HG03060 (cell line): ENCODE data around the gene SSTR1.
"Not testable (repeated sequence)": the region's sequence is repeated elsewhere in the genome, so short reads cannot be mapped to it uniquely, and the experiment has no call there.

Experiments
- ATAC-seq: cut with Tn5 transposase; IDR thresholded peaks from one replicate; pipeline ENCODE4 v1.9.1; 2021; ENCODE audit warnings: low read depth, moderate number of reproducible peaks; ENCODE audit not compliant: unreplicated experiment

SSTR1 gene, protein sequence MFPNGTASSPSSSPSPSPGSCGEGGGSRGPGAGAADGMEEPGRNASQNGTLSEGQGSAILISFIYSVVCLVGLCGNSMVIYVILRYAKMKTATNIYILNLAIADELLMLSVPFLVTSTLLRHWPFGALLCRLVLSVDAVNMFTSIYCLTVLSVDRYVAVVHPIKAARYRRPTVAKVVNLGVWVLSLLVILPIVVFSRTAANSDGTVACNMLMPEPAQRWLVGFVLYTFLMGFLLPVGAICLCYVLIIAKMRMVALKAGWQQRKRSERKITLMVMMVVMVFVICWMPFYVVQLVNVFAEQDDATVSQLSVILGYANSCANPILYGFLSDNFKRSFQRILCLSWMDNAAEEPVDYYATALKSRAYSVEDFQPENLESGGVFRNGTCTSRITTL

DNA sequence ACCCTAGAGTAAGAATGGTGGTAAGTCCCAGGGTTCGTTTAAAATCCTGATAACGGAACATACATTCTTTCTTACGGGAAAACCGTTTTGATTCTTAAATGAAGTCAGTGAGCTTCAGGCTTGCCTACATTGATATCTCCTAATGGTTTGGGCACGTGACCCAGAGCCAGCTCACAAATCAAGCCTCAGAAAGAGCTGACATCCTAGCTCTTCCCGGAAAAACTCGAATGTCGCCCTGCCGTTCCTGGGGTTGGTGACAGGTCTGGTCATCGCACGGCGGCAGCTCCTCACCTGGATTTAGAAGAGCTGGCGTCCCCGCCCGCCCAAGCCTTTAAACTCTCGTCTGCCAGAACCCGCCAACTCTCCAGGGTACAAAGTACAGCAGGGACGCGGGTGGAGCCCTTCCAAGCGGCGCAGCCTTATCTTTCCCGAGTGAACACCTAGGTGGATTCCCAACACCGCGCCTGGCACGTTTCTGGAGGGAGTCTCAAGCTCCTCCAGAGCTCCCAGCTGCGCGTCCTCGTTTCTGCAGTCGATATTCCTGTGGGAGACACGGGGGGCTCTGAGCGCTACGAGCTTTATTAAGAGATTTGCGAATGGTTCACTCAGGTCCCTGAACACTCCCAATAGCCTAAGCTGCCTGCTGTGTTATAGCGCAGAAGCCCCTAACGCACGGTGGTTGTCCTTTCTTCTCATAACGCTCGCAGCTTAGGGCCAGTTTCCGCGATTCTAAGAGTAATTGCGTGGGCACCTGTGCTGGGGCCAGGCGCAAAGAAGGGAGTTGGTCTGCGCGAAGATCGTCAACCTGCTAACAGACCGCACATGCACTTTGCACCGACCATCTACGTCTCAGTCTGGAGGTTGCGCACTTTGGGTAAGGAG, at the start of gene SSTR1:
TSS of gene SSTR1 (plus strand) at position 169 of the 882 bp plus-strand sequence. CDS start 1,486 bp downstream, outside the sequence.
- no peak for ATAC-seq

DNA sequence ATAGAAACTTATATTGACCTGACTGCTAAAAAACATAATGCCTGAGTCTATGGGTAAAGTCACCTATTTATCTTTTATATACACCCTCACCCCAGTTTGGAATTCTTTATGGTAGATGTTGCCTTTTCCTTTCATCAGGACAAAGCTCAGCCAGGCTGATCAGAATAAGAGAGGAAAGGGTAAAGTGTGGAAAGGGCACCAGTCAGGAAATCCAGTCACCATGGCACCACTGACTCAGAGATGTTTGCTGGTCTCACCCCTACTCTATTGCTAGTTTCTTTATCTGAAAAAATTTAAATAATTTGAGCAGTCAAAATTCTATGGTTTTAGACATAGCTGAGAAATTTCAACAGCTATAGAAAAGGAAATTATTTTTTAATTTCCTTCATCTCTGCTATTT, 49.2 kb upstream of the SSTR1 start:
- no peak for ATAC-seq

DNA sequence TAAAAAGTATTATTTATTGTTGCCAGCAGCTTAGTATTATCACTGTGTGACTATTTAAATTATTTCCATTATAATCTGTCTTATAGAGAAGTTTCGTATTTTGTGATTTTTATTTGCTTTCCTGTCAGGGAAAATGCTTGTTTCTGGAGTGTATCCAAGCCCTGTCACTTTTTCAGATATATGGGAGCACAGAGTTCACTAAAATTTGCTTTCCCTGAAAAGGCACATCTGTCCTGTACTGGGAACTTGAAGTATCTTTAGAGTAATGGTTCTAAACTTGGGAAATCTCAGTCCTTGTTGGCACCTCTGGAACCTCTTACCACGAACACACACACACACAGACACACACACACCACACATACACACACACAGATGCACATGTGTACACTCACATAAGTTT, 39.3 kb upstream of the SSTR1 start:
- ATAC-seq, result no peak

DNA sequence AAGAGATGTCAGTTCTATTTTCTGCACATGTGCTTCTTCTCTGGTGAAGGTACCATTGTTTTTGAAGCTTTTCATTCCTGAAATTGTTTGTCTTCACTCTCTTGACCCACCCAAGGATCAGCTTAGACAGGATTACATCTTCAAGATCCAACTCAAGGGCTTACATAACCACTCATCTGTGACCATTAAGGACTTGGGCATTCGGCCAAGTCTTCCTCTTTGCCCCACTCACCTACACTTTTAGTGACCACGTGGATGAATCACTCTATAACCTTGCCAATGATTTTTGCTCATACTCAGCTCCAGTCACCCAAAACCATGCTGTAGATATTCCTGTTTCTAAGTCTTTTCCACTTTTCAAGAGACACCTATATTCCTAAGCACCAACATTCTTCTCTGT, 36.5 kb upstream of the SSTR1 start:
- ATAC-seq, result no peak

DNA sequence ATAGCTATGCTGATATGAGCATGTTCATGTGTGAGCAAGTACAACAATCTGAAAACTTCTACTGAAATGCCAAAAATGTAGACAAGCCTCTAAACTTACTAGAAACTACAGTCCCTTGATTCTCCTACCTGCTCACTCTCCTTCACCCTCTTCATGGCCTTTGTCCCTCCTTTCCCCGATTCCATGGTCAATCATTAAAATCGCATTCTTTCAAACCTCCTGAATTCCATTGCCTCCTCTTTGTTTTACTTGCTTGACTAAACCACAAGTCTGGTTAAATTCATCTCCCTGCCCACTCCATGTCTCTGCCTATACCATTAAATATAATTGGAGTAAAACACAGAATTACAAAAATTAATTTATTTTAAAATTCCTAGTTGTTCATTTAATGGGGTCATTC, 33.0 kb upstream of the SSTR1 start:
- ATAC-seq, result no peak

DNA sequence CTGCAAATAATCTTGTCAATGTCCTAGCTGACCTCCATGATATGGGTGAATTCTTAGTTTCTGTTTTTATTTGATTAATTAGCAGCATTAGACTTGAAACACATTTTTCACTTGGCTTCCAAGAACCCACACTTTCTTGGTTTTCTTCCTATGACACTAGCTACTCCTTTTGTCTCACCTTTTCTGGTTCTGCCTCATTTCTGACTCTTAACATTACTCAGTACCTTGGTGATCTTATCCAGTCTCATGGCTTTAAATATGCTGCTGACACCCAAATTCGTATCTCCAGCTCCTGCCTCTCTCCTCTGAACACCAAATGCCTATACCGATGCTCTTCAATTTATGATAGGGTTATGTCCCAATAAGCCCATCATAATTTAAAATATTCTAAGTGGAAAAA, 32.0 kb upstream of the SSTR1 start:
- ATAC-seq, result no peak

DNA sequence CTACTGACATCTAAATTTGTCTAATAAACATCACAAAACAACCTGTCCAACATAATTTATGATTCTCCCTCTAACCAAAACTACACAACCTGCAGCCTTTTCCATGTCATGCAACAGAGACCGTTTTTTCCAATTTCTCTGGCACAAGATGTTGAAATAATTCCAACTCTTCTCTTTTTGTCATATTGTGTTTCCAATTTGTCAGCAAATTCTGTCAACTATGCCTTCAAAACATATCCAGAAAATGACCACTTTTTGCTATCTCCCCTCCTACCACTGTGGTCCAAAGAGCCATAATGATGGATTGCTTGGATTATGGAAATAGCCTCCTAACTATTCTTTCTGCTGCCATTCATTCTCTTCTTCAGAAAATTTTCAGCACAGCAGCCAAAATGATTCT, 31.3 kb upstream of the SSTR1 start:
- no peak for ATAC-seq

DNA sequence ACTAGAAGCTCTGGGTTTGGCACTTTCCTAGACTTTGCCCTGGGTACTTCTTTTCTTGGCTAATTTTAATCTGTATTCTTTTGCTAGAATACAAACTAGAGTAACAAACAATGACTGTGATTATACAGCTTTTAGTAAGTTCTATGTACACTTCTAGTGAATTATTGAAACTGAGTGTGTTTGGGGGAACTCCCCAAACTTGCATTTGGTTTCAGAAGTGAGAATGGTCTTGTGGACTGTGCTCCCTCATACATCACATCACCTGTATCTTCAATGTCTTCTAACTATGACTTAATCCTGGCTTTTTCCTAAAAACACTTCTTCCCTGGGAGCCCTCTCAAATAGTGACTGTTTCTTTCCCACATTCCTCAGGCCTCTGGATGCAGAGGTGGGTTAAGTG, 23.6 kb upstream of the SSTR1 start:
- no peak for ATAC-seq

DNA sequence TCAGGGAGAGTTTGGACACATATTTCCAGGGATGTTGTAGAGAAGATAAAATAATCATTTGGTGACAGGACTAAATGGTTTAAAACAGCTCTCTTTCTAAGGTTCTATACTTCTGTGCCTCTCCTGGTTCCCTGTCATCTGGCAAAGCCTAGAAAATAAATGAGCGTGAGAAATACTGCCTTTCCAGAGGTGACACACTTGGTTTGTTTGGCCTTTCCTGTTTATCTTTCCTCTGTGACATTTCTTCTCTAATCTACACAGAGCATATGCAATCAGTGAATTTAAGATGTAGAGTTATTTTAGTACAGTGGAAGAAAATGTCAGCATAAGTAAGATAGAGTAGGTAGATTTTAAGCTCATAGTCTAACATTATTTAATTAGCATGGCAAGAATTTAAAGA, 22.0 kb upstream of the SSTR1 start:
- no peak for ATAC-seq

DNA sequence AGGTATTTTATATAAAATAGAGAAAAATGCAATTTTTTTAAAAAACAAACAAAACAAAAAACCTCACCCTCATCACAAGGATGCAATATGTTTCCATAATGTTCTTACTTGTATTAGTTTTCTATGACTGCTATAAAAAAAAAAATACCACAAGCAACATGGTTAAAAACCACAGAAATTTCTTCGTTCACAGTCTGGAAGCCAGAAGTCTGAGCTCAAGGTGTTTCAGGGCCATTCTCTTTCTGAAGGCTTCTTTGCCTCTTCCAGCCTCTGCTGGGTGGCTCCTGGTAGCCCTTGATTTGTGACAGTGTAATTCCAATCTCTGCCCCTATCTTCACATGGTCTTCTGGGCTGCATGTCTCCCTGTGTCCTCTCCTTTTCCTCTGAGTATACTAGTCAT, 21.5 kb upstream of the SSTR1 start:
- no peak for ATAC-seq

DNA sequence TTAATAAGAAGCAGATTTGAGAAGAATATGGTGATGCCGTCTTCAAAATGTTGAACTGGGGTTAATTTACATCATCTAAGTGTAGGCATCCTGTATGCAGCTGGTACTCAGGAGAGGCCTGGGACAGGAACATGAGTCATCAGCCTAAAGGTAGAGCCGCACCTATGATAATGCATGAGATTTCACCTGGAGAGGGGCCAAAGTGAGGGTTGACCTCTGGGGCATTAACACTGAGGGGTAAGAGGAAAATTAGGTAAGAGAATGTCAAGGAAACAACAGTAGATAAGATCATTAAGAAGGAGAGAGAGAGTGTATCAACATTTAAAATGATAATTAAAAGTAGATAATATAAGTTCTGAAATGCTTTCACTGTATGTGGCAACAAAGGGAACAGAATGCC, 20.2 kb upstream of the SSTR1 start:
- no peak for ATAC-seq

DNA sequence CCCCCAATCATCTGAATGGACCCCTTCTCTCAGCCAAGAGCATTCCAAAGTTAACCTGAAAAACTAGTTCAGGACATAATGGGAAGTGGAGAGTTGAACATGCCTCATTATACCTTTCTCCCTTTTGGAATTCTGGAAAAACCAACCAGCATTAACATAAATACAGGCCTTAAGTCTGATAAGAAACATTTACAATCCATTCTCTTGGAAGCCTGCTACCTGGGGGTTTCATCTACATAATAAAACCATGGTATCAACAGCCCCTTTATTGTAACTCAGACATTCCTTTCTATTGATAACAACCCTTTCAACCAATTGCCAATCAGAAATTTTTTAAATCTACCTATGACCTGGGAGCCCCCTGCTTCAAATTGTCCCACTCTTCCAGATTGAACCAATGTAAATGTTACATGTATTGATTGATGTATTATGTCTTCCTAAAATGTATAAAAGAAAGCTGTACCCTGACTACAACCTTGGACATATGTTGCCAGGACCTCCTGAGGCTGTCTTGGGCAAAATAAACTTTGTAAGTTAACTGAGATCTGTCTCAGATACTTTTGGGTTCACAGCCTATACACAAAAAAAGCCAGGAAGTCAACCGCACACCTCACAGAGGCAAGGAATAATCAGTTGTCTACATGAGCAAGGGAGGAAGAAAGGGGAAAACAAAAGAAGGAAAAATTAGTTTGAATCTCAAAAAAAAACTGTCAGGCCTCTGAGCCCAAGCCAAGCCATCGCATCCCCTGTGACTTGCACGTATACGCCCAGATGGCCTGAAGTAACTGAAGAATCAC, 17.6 kb upstream of the SSTR1 start:
- no peak for ATAC-seq

DNA sequence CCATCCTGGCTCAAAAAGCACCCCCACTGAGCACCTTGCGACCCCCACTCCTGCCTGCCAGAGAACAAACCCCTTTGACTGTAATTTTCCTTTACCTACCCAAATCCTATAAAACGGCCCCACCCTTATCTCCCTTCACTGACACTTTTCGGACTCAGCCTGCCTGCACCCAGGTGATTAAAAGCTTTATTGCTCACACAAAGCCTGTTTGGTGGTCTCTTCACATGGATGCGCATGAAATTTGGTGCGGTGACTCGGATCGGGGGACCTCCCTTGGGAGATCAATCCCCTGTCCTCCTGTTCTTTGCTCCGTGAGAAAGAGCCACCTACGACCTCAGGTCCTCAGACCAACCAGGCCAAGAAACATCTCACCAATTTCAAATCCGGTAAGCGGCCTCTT, 16.9 kb upstream of the SSTR1 start:
- not testable (repeated sequence) for ATAC-seq

DNA sequence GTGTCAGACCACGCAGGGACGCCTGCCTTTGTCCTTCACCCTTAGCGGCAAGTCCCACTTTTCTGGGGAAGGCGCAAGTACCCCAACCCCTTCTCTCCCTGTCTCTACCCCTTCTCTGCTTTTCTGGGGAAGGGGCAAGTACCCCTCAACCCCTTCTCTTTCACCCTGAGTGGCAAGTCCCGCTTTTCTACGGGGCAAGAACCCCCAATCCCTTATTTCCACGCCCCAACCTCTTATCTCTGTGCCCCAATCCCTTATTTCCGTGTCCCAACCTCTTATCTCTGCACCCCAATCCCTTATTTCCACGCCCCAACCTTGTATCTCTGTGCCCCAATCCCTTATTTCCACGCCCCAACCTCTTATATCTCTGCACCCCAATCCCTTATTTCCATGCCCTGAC, 16.2 kb upstream of the SSTR1 start:
- ATAC-seq, result not testable (repeated sequence)

DNA sequence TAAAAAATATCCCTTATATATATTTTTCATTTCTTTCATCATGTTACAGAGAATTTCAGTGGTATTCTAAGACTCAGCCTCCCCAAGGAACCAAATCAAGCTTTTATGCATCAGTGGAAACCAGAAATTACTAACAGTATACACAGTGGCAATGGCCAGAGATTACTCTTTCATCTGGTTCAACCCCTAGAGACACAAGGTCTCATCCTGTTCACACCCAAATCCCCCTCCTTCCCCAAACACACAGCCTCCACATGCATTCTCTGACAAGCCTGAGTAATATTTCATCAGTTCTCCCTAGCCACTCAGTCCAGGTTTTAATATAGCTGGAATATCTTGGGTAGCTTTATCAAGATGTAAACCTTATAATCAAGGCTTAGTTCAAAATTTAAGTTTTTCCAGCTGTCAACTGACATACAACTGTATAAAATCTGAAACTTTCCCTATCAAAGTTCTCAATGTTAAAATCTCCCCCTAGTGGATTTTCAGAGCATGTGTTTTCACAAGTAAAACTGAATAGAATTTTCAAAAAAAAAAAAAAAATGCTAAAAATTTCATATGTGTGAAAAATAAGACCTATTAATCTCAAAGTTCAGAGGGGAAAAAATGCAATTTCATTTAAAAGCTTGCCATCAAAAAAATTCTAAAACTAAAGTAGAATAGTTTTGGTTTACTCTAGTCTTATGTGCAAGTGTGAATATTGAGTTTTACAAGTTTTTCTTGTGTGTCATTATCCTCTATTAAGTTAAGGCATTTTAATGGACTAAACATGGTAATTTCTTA, 10.5 kb upstream of the SSTR1 start:
- no peak for ATAC-seq

DNA sequence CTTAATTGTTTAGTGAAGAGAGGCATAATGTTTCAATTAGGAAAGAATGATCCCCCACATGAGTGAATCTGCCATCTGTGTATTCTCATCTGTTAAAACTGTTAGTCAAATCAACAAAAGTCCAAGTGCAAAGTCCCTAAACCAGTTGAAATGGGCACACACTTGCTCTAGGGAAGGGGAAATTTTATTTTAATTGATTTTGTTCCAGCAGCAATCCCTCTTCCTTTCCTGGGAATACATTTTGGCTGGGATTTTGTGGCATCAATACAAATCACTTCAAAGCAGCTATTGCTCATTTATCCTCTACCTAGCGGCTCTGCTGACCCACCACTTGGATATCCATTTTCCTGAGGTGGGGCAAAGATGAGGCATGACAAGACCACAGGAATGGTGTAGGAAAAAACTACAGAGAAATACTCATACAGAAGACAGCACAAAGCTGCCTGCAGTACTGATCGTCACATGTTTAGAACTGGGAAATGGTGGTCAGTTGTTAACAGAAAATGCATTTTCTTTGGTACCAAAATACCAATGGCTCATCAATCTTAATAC, 9.8 kb upstream of the SSTR1 start:
- no peak for ATAC-seq

DNA sequence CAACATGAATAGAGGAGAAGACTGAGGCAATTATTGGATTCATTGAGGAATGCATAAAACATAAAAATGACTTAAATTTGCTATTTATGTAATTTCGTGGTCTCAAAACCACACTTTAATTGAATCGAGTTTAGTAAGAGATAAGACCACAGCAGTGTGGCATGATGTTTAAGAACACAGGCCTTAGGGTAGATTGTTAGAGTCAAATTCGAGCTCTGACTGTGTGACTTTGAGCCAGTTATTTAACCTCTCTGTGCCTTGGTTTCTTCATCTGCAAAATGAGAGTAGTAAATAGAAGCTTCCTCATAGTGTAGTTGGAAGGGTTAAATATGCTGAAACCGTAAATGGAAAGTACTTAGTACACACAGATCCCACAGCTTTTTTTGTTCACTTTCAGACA, 9.3 kb upstream of the SSTR1 start:
- ATAC-seq, result no peak

DNA sequence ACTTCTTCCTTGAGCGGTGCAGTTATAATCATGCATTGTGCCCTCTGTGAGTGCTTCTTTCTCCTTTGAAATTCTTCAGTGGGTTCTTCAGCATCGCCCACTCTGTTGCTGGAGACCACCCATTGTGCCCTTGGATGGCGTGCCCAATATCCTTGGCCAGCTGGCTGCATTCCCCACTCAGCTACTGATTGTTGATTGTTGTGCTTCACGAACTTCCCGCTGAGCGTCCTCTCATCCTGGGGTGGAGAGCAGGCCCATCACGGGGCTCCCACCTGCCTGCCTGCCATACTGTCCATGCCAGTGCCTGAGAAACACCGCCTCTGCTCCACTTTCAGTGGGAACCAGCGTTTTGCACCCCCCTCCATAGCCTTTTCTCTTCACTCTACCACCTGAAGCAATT, 8.6 kb upstream of the SSTR1 start:
- ATAC-seq, result no peak

DNA sequence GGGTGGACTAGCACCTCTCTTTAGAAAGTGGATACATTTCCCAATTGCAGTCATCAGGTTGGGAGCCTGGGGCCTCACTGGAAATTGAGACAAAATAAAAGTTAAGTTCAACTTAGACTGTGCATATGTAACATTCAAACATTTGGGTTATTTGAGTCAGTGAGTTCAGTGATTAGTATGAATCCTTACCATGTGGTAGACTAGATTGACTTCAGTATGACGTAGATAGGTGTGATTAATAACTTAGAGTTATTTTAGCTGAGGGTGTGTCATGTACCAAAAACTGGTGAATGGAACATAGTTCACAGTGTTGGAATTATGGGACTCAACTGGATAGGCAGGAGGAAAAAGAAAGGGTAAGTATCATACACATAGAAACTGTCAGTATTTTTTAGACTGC, 8.0 kb upstream of the SSTR1 start:
- ATAC-seq, result no peak
